IMR-90 (cell line): ENCODE results near the gene VOPP1. TPM values are rescaled to one million over a fixed set of nuclear protein-coding genes. Genes with fewer than 3 reads are reported as not detected.
"Not testable (repeated sequence)": the region's sequence is repeated elsewhere in the genome, so short reads cannot be mapped to it uniquely, and the experiment has no call there.

Source experiments
- ATAC-seq: fragments of 200-7000 bp; cut with Tn5 transposase; 2 replicates; pipeline ENCODE4 v1.9.1; 2020; ENCODE audit warnings: low read depth, mild to moderate bottlenecking, moderate library complexity
- BruUV-seq: library from RNA; stranded (reverse); fragments of 400-500 nt; replicated peaks from 2 replicates; lab custom pipeline; 2021; lab: Mats Ljungman, UMichigan
- CTCF ChIA-PET: fragments of 300-600 bp; formaldehyde crosslinking; extraction: SDS; loops from one replicate; lab custom pipeline; 2021; ENCODE audit warnings: antibody characterized with exemption; lab: Yijun Ruan, JAX
- POLR2A ChIA-PET: fragments of 300-600 bp; sonication (Branson Sonifier 250); formaldehyde crosslinking; loops from one replicate; lab custom pipeline; 2022; ENCODE audit warnings: antibody characterized with exemption; ENCODE audit not compliant: unreplicated experiment; lab: Charles Lee
- DNase-seq: peaks from one replicate; pipeline ENCODE4 v3.0.0; 2013
- H2AFZ ChIP-seq: replicated peaks from 2 replicates; pipeline ENCODE3; 2013; ENCODE audit warnings: low read length, mild to moderate bottlenecking; ENCODE audit not compliant: poor library complexity
- H2AK5ac ChIP-seq: 2 replicates; pipeline ENCODE4 v1.6.1; 2013; ENCODE audit warnings: low read depth, low read length, inconsistent platforms
- H2AK9ac ChIP-seq: replicated peaks from 2 replicates; pipeline ENCODE3; 2013; ENCODE audit warnings: mild to moderate bottlenecking, low read depth, low read length, moderate library complexity; ENCODE audit not compliant: poor library complexity
- H2BK120ac ChIP-seq: 2 replicates; pipeline ENCODE4 v1.6.1; 2013; ENCODE audit warnings: low read depth, low read length, inconsistent platforms
- H2BK15ac ChIP-seq: 3 replicates; pipeline ENCODE4 v1.6.1; 2013; ENCODE audit warnings: low read depth, low read length, inconsistent platforms
- H2BK20ac ChIP-seq: 2 replicates; pipeline ENCODE4 v1.6.1; 2013; ENCODE audit warnings: low read depth, mild to moderate bottlenecking, inconsistent platforms, low read length, moderate library complexity
- H2BK5ac ChIP-seq: 2 replicates; pipeline ENCODE4 v1.6.1; 2013; ENCODE audit warnings: mild to moderate bottlenecking, low read depth, low read length, inconsistent platforms; ENCODE audit not compliant: poor library complexity, severe bottlenecking
- H3K14ac ChIP-seq: replicated peaks from 2 replicates; pipeline ENCODE4 v1.6.1; 2013; ENCODE audit warnings: low read depth, low read length, inconsistent platforms
- H3K18ac ChIP-seq: 2 replicates; pipeline ENCODE4 v1.6.1; 2013; ENCODE audit warnings: low read depth, low read length, control low read depth
- H3K23ac ChIP-seq: 2 replicates; pipeline ENCODE4 v1.6.1; 2013; ENCODE audit warnings: low read depth, low read length, inconsistent platforms
- H3K27ac ChIP-seq: 2 replicates; pipeline ENCODE4 v1.5.1; 2013; ENCODE audit warnings: mild to moderate bottlenecking, control low read depth, low read length; ENCODE audit not compliant: insufficient read depth
- H3K27me3 ChIP-seq: 2 replicates; pipeline ENCODE4 v1.6.1; 2013; ENCODE audit warnings: low read length; ENCODE audit not compliant: control insufficient read depth, insufficient read depth
- H3K36me3 ChIP-seq: 2 replicates; pipeline ENCODE4 v1.6.1; 2013; ENCODE audit warnings: low read length, mixed read lengths; ENCODE audit not compliant: control insufficient read depth, insufficient read depth
- H3K4ac ChIP-seq: 2 replicates; pipeline ENCODE4 v1.6.1; 2013; ENCODE audit warnings: low read depth, low read length, inconsistent platforms
- H3K4me1 ChIP-seq: 2 replicates; pipeline ENCODE4 v1.6.1; 2013; ENCODE audit warnings: low read length, mixed read lengths; ENCODE audit not compliant: control insufficient read depth, insufficient read depth
- H3K4me2 ChIP-seq: 2 replicates; pipeline ENCODE4 v1.6.1; 2013; ENCODE audit warnings: low read depth, mild to moderate bottlenecking, control low read depth, low read length, moderate library complexity
- H3K4me3 ChIP-seq: 2 replicates; pipeline ENCODE4 v1.5.1; 2013; ENCODE audit warnings: low read depth, mild to moderate bottlenecking, control low read depth, low read length, moderate library complexity; ENCODE audit not compliant: insufficient read depth
- H3K56ac ChIP-seq: 2 replicates; pipeline ENCODE4 v1.6.1; 2013; ENCODE audit warnings: low read length, inconsistent platforms; ENCODE audit not compliant: insufficient read depth; ENCODE audit errors: extremely low read depth
- H3K79me1 ChIP-seq, 2 experiments: 2 replicates each; pipeline ENCODE4 v1.6.1; 2013; ENCODE audit warnings: low read length in 2 of 2, inconsistent platforms in 1 of 2, low read depth in 1 of 2
- H3K9ac ChIP-seq: 2 replicates; pipeline ENCODE4 v1.6.1; 2013; ENCODE audit warnings: low read depth, low read length, control low read depth
- H3K9me1 ChIP-seq: 2 replicates; pipeline ENCODE4 v1.6.1; 2013; ENCODE audit warnings: low read length, inconsistent platforms; ENCODE audit not compliant: insufficient read depth
- H3K9me3 ChIP-seq: 2 replicates; pipeline ENCODE4 v1.6.1; 2013; ENCODE audit warnings: low read length; ENCODE audit not compliant: control insufficient read depth, insufficient read depth
- H4K20me1 ChIP-seq: 2 replicates; pipeline ENCODE4 v1.6.1; 2013; ENCODE audit warnings: low read length, inconsistent platforms; ENCODE audit not compliant: insufficient read depth
- H4K5ac ChIP-seq: 2 replicates; pipeline ENCODE4 v1.6.1; 2013; ENCODE audit warnings: mild to moderate bottlenecking, low read depth, low read length, control low read depth
- H4K8ac ChIP-seq, 2 experiments: 2 replicates each; pipeline ENCODE4 v1.6.1; 2013; ENCODE audit warnings: low read depth in 2 of 2, low read length in 2 of 2, control low read depth in 1 of 2, inconsistent platforms in 1 of 2
- H4K91ac ChIP-seq: 2 replicates; pipeline ENCODE4 v1.6.1; 2013; ENCODE audit warnings: low read depth, low read length, inconsistent platforms; ENCODE audit not compliant: insufficient read depth
- WGBS, 2 experiments: methylation state at CpG; one replicate each; pipeline versions ENCODE4 v1.1.5 to v1.1.7; 2013; ENCODE audit warnings: missing lambda C conversion rate in 2 of 2; ENCODE audit not compliant: insufficient read length in 1 of 2; ENCODE audit errors: extremely low coverage in 2 of 2; 5-methylcytosine and 5-hydroxymethylcytosine counted together
- dilution Hi-C: fragments of 300-500 bp; cut with HindIII; formaldehyde crosslinking; loops from one replicate; pipeline ENCODE4 v1.14.3; 2018; ENCODE audit warnings: low sequenced_read_pairs; ENCODE audit not compliant: unreplicated experiment
- in situ Hi-C: fragments of 300-500 bp; cut with MboI; formaldehyde crosslinking; loops from 3 replicates; pipeline ENCODE4 v1.14.3; 2019; ENCODE audit warnings: low sequenced_read_pairs, inconsistent platforms, mixed read lengths
- intact Hi-C: fragments of 100-400 bp; cut with micrococcal nuclease; formaldehyde crosslinking; loops from 2 replicates; pipeline ENCODE4 v1.10.0; 2022
- polyA plus RNA-seq, 3 experiments: library from polyadenylated mRNA; depleted of rRNA; stranded (reverse); fragments of >200 nt; gene quantifications; 2 replicates each; pipeline ENCODE4 v1.2.3, GENCODE V29; 2012; ENCODE audit warnings: low replicate concordance in 1 of 3
- total RNA-seq: library from RNA; depleted of rRNA; stranded (reverse); fragments of >200 nt; gene quantifications from 2 replicates; pipeline ENCODE4 v1.2.3, GENCODE V29; 2012

Gene VOPP1
- total and polyA plus RNA-seq, 2 of the 4 experiments (the other 2 are of a cell fraction) = 60.2 to 94.5 TPM

DNA sequence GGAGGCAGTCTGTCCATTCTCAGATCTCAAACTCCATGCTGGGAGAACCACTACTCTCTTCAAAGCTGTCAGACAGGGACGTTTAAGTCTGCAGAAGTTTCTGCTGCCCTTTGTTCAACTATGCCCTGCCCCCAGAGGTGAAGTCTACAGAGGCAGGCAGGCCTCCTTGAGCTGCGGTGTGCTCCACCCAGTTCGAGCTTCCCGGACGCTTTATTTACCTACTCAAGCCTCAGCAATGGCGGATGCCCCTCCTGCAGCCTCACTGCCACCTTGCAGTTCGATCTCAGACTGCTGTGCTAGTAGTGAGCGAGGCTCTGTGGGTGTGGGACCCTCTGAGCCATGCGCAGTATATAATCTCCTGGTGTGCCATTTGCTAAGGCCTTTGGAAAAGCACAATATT lies 10.4 kb upstream of the VOPP1 start:
- H3K9me3 ChIP-seq, intact Hi-C loops, H4K8ac ChIP-seq, H2AFZ ChIP-seq, H2AK9ac ChIP-seq, H3K4me1 ChIP-seq, H3K4me3 ChIP-seq, H3K9ac ChIP-seq, H2AK5ac ChIP-seq, H3K4me2 ChIP-seq, H2BK5ac ChIP-seq, H3K14ac ChIP-seq, ATAC-seq, H3K79me1 ChIP-seq, H4K91ac ChIP-seq, DNase-seq, H3K36me3 ChIP-seq, H3K9me1 ChIP-seq, BruUV-seq, H2BK120ac ChIP-seq, H3K56ac ChIP-seq, CTCF ChIA-PET, H2BK15ac ChIP-seq, H3K18ac ChIP-seq, H4K20me1 ChIP-seq, H4K5ac ChIP-seq, H2BK20ac ChIP-seq, H3K4ac ChIP-seq, POLR2A ChIA-PET, H3K27ac ChIP-seq, H3K23ac ChIP-seq, in situ Hi-C loops, dilution Hi-C loops: not testable (repeated sequence)
- peaks cover 13% of the 10 kb centered on the region for H3K27me3 ChIP-seq
- 100% methylated on average over 1 of the region's 9 CpGs; no CpG with 5 or more reads in 1 of the 2 experiments for WGBS, 2 experiments
